Uterus (tissue), 2 donors: ENCODE results near the gene SPINT4.

Source experiments
- CTCF ChIP-seq, 4 experiments: fragments of 200-600 bp in 2 of 4; fragments of 450-650 bp in 2 of 4; sonication (generic) in 2 of 4; IDR thresholded peaks; one replicate each; pipeline ENCODE4 v1.5.1; 2016 to 2019; ENCODE audit warnings: antibody characterized with exemption in 4 of 4, mild to moderate bottlenecking in 2 of 4, moderate library complexity in 1 of 4
- POLR2A ChIP-seq, 2 donors: fragments of 450-650 bp; IDR thresholded peaks; one replicate each; pipeline ENCODE4 v1.6.1; 2016; ENCODE audit warnings: antibody characterized with exemption in 2 of 2, mild to moderate bottlenecking in 1 of 2, moderate library complexity in 1 of 2

DNA sequence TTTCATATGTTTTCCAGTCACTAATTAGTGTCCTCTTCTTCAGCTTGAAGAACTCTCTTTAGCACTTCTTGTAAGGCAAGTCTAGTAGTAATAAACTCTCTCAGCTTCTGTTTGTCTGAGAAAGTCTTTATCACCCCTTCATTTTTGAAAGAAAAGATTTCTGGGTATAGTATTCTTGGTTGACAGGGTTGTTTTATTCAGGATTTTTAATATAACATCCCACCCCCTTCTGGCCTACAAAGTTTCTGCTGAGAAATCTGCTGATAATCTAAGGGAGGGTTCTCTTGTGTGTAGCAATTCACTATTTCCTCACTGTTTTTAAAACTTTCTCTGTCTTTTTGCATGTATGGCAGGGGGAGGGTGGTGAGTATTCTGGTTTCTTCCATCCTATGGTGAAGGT is 42.5 kb upstream of the SPINT4 start:
- no peak for TF ChIP-seq CTCF (IDR thresholded peaks at IDR 0.05)
- TF ChIP-seq POLR2A (IDR thresholded peaks at IDR 0.05): no peak
